ENCODE data around the gene PTPRH. TPM values are rescaled to one million over a fixed set of nuclear protein-coding genes. Genes with fewer than 3 reads are reported as not detected.

The PTPRH gene
- total RNA-seq, 4 donors from 2014 or later, result 1.4 to 9.8 (median 5.5) TPM

DNA sequence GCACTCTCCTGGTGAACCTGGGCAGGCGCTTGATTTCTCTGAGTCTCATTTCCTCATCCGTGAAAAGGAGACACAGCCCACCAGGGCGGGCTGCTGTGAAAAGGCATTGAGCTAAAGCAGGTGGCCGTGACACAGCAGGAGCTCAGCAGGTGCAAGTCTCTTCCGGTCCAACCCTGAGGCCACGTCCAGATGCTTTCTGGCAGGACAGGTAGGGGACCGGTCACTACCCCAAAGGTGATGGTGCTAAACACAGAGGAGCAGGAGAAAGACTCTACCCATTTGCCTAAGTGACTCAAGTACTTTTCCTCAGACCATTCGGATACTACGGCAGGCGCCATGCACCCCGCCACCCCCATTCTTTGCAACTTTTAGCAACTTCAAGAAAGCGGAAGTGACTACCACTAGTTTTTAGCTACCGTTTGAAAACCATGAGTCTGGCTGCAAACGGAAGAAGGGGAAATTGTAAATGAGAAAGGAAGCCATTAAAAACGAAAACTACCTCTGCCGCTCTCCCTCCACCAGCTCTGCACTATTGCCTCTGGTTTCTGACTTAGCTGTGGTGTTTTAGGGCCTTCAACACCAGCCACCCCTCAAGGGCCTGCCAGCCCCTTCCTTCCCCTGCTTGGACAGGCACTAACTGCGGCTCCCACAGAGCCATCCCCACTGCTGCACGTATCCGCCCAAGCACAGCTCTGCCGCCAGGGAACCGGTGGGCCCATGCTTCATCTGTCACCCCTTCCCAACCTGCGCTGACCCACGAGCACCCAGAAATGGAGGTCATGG is 44.7 kb upstream of the PTPRH start:
- TF ChIP-seq, protein P1, sequence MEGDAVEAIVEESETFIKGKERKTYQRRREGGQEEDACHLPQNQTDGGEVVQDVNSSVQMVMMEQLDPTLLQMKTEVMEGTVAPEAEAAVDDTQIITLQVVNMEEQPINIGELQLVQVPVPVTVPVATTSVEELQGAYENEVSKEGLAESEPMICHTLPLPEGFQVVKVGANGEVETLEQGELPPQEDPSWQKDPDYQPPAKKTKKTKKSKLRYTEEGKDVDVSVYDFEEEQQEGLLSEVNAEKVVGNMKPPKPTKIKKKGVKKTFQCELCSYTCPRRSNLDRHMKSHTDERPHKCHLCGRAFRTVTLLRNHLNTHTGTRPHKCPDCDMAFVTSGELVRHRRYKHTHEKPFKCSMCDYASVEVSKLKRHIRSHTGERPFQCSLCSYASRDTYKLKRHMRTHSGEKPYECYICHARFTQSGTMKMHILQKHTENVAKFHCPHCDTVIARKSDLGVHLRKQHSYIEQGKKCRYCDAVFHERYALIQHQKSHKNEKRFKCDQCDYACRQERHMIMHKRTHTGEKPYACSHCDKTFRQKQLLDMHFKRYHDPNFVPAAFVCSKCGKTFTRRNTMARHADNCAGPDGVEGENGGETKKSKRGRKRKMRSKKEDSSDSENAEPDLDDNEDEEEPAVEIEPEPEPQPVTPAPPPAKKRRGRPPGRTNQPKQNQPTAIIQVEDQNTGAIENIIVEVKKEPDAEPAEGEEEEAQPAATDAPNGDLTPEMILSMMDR (IDR thresholded peaks at IDR 0.05), result no peak
- no peak for DNase-seq (ENCODE audit: low spot score)
- ATAC-seq (ENCODE audit: low FRiP score), result no peak

- DNase-seq (ENCODE audit: low spot score) (no peak), ATAC-seq (ENCODE audit: low FRiP score) (no peak)
- TF ChIP-seq, protein P1 (IDR thresholded peaks at IDR 0.05), result no peak
Measured at GRCh38 chr19:55252760-55253663, 43.7 kb upstream of the PTPRH start.

DNA sequence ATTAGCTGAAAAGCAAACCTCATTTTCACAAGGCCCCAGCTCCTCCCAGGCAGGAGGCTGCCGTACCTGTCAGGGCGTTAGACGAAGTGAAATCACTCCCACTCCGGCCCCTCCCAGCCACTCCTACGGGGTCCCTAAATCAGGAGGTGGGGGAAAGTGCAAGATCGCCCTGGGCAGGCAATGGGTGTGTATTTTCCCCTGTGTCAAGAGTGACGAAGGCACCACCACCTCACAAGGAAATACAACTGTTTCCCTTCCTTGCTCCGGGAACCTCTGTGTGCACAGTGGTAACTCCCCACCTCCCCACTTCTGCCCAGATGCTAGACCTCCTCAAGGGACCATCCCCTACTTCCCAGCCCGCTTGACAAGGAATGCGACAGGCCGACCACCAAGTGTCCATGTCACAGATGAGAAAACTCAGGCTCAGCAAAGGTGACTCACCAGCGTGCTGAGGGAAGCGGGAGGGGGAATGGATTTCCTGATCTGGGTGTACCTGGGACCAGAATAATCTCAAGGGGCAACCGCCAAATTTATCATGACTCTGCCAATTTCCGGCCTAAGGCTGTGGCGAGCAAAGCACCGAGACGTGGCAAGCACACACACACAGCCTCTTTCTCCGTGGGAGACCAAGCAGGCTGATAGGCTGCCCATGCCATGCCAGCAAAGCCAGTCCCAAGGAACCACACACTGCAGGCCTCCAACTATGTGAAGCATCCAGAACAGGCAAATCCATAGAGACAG is 42.2 kb upstream of the PTPRH start:
- ATAC-seq (ENCODE audit: low FRiP score), result no peak
- no peak for DNase-seq (ENCODE audit: low spot score)
- TF ChIP-seq, protein P1 (IDR thresholded peaks at IDR 0.05), result no peak

GRCh38 chr19:55250262-55251036 is 41.1 kb upstream of the PTPRH start:
- ATAC-seq (ENCODE audit: low FRiP score), result no peak
- TF ChIP-seq, protein P1 (IDR thresholded peaks at IDR 0.05), result no peak
- no peak for DNase-seq (ENCODE audit: low spot score)

DNA sequence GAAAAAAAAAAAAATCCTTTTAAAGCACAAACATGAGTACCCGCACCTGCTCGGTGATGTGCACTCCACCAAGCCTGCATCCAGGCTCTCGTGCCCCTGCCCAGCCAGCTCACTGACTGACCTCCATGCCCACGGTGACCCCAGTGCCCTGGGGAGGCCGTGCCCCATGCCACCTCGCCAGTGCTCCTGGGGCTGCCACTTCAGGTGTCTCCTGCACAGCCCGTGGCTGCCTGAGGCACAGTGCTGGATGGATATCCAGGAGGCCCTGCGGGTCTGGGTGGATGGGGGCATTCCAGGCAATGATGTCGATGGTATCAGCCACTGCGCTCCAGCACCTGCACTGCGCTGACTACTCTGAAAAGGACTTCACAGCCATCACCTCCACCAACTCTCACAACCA is 40.5 kb upstream of the PTPRH start:
- no peak for ATAC-seq (ENCODE audit: low FRiP score)
- no peak for DNase-seq (ENCODE audit: low spot score)
- TF ChIP-seq, protein P1 (IDR thresholded peaks at IDR 0.05), result no peak

DNA sequence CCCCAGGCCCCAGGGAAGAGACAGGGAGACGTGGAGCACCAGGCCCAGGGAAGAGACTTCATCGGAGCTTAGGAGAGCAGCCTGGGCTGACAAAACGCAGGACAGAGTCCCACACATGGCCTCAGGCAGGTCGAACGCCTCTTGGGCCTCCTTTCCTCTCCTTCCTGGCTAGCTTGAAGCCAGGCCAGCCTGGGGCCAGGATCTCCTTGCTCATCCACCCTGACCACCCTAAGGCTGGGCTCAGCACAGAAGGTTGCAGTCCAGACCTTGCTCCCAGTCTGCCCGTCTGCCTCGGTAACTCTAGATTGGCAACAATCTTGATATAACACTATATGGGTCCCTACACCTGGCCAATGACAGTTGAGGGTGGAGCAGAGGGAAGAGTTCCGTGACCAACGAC is 39.4 kb upstream of the PTPRH start:
- TF ChIP-seq, protein P1 (IDR thresholded peaks at IDR 0.05), result no peak
- no peak for DNase-seq (ENCODE audit: low spot score)
- no peak for ATAC-seq (ENCODE audit: low FRiP score)
